Measurements from ENCODE around the gene FAIM2. TPM values are rescaled to one million over a fixed set of nuclear protein-coding genes. Genes with fewer than 3 reads are reported as not detected.

Gene FAIM2
- total RNA-seq, 1 donor from 2014 or later: not detected

DNA sequence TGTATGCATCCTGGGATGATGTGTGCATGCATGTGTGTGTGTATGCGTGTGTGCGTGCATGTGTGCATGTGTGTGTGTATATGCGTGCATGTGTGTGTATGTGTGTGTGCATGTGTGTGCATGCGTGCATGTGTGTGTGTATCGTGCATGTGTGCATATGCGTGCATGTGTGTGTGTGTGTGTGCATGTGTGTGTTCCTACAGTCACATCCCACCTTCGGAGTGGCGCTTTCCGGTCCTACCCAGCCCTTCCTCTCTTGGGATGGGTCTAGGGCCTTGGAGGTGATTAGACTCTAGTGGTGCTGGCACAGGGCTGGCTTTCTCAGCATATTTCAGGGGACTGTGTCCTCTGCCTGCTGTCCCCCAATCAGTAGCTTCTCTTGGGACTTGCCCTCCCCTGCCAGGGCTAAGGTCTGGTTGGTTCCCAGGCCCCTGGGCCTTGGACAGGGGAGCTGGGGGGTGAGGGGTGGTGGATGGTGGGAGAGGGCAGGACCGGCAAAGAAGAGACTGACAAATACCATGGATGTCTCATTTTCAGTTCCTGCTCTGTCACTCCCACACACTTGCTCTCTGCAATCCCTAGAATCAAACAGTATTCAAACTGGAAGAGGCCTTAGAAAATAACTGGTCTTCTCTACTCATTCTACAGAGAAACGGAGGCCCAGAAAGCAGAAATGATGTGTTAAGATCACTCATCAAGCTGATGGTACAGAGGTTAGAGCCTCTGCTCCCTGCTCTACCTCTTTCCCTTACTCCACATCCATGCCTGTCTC, 21.9 kb upstream of the FAIM2 start:
- no peaks in the 10 kb centered on the region for H3K36me3 Mint-ChIP-seq (ENCODE audit: low read depth)
- no peak overlapping the region for H3K27ac Mint-ChIP-seq
- H3K9me3 Mint-ChIP-seq: no peaks in the 10 kb centered on the region
- no peak for TF ChIP-seq CTCF (IDR thresholded peaks at IDR 0.05)
- ChIA-PET POLR2A (no interaction called here), CTCF (no interaction called here)
- H3K27me3 Mint-ChIP-seq: peaks cover 7% of the 10 kb centered on the region
- ATAC-seq (ENCODE audit: low read depth): no peak
- no peak for DNase-seq
- H3K4me1 Mint-ChIP-seq: no peaks in the 10 kb centered on the region
- H3K4me3 Mint-ChIP-seq: no peak overlapping the region
- intact Hi-C loops (cut with micrococcal nuclease): no loop called here

DNA sequence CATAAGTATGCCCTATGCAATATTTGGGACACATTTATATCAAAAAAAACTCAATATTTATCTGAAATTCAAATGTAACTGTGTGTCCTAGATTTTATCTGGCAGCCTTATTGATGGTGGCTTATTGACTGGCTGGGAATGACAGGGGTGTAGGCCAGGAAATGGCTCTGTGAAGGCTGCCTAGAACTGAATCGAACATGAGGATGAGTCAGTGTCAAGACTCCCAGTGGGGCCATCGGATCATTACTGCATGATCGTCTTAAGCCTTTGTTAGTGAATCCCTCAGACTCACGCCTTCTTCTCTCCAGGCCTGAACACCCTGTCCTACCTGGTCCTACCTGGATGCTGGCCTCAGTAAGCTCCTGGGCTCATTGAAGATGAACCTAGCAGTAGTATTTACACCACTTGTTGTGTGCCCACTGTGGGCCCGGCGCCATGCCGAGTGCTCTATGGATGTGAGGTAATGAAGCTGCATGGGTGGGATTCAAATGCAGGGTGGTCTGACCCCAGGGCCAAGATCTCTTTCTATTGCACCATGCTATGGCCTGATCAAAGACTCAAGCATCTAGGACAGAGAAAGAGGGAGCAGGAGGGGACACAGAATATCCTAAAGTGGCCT, 21.0 kb upstream of the FAIM2 start:
- POLR2A ChIA-PET: no interaction called here
- no peak for ATAC-seq (ENCODE audit: low read depth)

GRCh38 chr12:49923880-49924556, 20.3 kb upstream of the FAIM2 start:
- Mint-ChIP-seq H3K4me3 (no peak overlapping the region), H3K9me3 (no peaks in the 10 kb centered on the region), H3K36me3 (ENCODE audit: low read depth) (no peaks in the 10 kb centered on the region), H3K27me3 (peaks cover 1% of the 10 kb centered on the region), H3K4me1 (no peaks in the 10 kb centered on the region), H3K27ac (no peak overlapping the region)
- CTCF ChIA-PET: no interaction called here
- no peak for TF ChIP-seq CTCF (IDR thresholded peaks at IDR 0.05)
- DNase-seq: no peak
- intact Hi-C loops (cut with micrococcal nuclease): no loop called here
- POLR2A ChIA-PET: no interaction called here
- ATAC-seq (ENCODE audit: low read depth): no peak

More for the DNA sequence above, 21.0 kb upstream of the FAIM2 start:
- Mint-ChIP-seq H3K9me3 (no peaks in the 10 kb centered on the region), H3K4me3 (no peak overlapping the region), H3K27me3 (peaks cover 6% of the 10 kb centered on the region), H3K36me3 (ENCODE audit: low read depth) (no peaks in the 10 kb centered on the region), H3K4me1 (no peaks in the 10 kb centered on the region), H3K27ac (no peak overlapping the region)
- TF ChIP-seq CTCF (IDR thresholded peaks at IDR 0.05): no peak
- no peak for DNase-seq
- CTCF ChIA-PET: no interaction called here
- intact Hi-C loops (cut with micrococcal nuclease): no loop called here

GRCh38 chr12:49923035-49923644, 19.4 kb upstream of the FAIM2 start:
- ChIA-PET POLR2A (no interaction called here), CTCF (no interaction called here)
- no peak for TF ChIP-seq CTCF (IDR thresholded peaks at IDR 0.05)
- no peaks in the 10 kb centered on the region for H3K4me1 Mint-ChIP-seq
- intact Hi-C loops (cut with micrococcal nuclease): no loop called here
- no peaks in the 10 kb centered on the region for H3K36me3 Mint-ChIP-seq (ENCODE audit: low read depth)
- peaks cover 4% of the 10 kb centered on the region for H3K27me3 Mint-ChIP-seq
- H3K9me3 Mint-ChIP-seq: no peaks in the 10 kb centered on the region
- no peak overlapping the region for H3K27ac Mint-ChIP-seq
- DNase-seq (no peak), ATAC-seq (ENCODE audit: low read depth) (no peak)
- no peak overlapping the region for H3K4me3 Mint-ChIP-seq
